GM12873 (cell line): ENCODE measurements around the gene PDIA5.

ENCODE experiments used
- CTCF ChIP-seq: IDR thresholded peaks from 2 replicates; pipeline ENCODE4 v1.5.1; 2012; ENCODE audit warnings: low read depth, mild to moderate bottlenecking, moderate library complexity, low read length, control low read depth; ENCODE audit not compliant: insufficient read depth; ENCODE audit errors: missing control alignments

PDIA5 gene

GRCh38 chr3:123120573-123120972, 53.7 kb downstream of the PDIA5 start:
- no peak for TF ChIP-seq CTCF

- TF ChIP-seq CTCF, result no peak
Observed at GRCh38 chr3:123122057-123122456, 55.2 kb downstream of the PDIA5 start.

GRCh38 chr3:123122525-123123315, 55.9 kb downstream of the PDIA5 start:
- TF ChIP-seq CTCF, result no peak

GRCh38 chr3:123123716-123124616, 57.1 kb downstream of the PDIA5 start:
- TF ChIP-seq CTCF, result no peak

- TF ChIP-seq CTCF, result no peak
Observed at GRCh38 chr3:123124971-123125370, 58.1 kb downstream of the PDIA5 start.

GRCh38 chr3:123126031-123126430, 59.2 kb downstream of the PDIA5 start:
- TF ChIP-seq CTCF, result no peak

GRCh38 chr3:123126653-123127052, 59.8 kb downstream of the PDIA5 start:
- no peak for TF ChIP-seq CTCF
